T-helper 2 cell (primary cell): Measurements from ENCODE around the gene GOLM1.

Experiments used
- DNase-seq, 5 experiments: peaks; one replicate each; pipeline versions ENCODE4 v3.0.0 to v3.0.0-alpha.2; 2012 to 2022

Gene GOLM1

DNA sequence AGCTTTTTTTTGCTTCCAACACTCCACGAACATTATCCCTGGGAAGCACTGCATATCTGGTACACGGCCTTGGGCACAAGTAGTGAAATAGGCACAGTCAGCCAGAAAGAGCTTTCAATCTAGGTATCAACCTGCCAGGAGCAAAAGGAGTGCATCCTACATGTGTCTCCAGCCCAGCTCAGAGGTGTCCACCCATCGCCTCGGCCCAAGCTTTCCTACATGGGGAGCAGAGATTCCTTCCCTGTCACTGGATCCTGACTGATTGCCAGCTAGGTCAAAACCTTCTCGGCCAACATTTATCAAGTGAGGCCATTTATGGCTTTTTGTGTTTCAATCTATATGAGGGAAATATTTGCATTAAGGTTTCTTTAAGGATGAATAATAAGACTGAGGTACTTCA lies 55.8 kb downstream of the GOLM1 start:
- DNase-seq = no peak

DNA sequence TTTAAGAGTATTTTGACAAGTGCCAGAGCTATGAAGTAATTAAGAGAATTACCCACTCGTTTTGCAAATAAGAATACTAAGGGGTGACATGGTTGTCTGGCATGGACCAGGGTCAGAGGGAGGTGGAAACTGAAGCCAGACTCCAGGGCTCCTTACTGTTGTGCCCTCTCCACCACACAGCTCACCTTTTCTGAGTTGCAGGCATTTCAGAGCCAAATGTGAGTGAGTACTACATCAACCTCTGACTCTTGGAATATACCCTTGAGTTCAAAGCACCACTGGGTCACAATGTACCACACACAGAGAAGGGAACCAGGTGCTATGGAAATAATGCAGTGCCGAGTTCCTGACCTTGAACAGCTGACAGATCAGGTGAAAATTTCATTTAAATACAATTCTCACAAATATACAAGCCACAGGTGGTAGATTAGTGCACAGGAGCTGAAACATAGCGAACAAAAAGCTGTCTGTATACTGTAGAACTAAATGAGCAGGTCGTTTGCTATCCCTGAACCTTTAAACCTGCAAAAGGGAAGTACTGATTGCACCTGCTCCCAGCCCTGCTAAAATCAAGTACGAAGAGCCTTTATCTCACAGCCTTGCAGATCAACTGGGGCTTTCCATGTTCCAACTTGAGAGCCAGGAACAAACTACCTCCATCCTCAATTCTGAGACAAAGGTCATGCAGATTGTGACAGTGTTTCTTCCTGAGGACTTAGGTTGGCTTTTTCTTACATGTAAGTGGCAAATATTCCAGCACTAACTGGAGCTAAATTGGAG lies 57.0 kb downstream of the GOLM1 start:
- DNase-seq = no peak

- DNase-seq = no peak
These were observed 58.0 kb downstream of the GOLM1 start for GRCh38 chr9:86041311-86041741.

- DNase-seq = no peak
These were observed 58.5 kb downstream of the GOLM1 start for GRCh38 chr9:86040861-86041155.

GRCh38 chr9:86039991-86040860 lies 59.1 kb downstream of the GOLM1 start:
- no peak for DNase-seq

DNA sequence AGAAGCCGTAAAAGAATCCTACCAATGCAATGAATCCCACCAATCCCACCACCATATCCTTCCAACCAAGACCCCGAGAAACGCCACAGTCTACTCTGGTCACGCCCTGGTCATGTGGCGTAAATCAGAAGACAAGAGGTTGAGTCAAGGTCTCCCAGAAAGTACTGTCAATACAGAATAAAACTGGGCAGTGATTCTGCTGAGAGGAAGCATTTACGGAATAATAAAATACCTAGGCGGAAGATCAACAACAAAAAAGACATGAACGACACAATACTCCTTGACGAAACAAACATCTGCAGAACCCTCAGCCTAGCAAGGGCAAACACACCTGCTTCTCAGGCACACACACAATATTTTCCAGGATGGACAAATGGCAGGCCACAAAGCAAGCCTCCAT lies 62.8 kb downstream of the GOLM1 start:
- DNase-seq = no peak

GRCh38 chr9:86035827-86036440 lies 63.4 kb downstream of the GOLM1 start:
- no peak for DNase-seq

- DNase-seq = peak in 1 of 5 experiments; percentile 30
These were observed 64.3 kb downstream of the GOLM1 start for GRCh38 chr9:86034863-86035734.

- no peak for DNase-seq
These were observed 71.6 kb downstream of the GOLM1 start for GRCh38 chr9:86027767-86028166.

GRCh38 chr9:86022687-86023266 lies 76.6 kb downstream of the GOLM1 start:
- DNase-seq = peak in 1 of 5 experiments; percentile 91

- no peak for DNase-seq
These were observed 78.2 kb downstream of the GOLM1 start for GRCh38 chr9:86021166-86021565.

DNA sequence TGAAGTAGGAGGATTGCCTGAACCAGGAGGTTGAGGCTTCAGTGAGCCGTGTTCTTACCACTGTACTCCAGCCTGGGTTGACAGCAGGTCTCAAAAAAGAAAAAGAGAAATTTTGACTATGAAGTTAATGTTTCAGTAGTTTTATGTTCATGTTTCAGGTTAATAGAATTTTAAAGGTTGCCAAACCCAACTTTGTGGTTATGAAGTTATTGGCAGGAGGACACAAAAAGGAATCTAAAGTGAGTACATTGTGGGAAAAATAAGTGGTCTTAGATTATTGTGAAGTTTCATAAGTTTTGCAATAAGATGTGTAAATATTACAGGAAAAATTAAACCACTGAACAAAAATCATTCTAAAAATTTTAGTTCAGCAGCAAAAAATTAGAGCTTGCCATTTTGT lies 78.6 kb downstream of the GOLM1 start:
- no peak for DNase-seq

DNA sequence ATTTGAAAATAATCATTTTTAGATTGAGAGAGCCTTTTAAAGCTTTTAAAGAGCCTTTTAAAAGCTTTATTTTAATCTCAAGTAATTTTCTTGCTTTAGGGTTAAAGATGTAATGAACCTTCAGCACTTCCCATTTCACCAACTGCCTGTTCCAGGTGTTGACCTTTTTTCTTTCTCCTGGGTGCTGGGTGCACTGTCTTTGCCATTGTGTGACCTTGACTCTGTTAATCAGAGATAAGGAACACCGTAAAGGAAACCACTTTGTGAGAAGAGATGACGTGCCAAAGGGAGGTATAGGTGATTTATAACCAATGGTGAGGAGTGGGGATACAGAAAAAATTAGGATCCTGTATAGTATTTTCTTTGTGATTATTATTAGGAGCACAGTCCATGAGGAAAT lies 90.2 kb downstream of the GOLM1 start:
- DNase-seq = no peak

DNA sequence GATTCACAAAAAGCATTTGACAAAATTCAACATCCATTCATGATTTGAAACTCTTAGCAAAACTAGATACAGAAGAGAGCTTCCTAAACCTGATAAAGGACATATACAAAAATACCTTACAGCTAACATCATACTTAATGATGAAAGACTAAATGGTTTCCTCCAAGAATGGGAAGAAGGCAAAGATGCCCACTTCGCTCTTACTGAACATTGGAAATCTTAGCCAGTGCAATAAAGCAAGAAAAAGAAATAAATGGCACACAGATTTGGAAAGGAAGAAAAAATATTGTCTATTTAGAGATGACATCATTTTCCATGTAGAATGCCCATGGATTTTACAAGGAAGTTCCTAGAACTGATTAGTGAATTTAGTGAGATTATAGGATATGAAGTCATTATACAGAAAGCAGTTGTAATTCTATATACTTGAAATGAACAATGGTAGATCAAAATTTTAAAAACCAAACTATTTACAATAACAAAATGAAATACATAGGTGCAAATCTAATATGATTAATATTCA lies 94.0 kb downstream of the GOLM1 start:
- DNase-seq = no peak

- DNase-seq = no peak
These were observed 103.8 kb downstream of the GOLM1 start for GRCh38 chr9:85995599-85995998.

- DNase-seq = no peak
These were observed 104.3 kb downstream of the GOLM1 start for GRCh38 chr9:85995097-85995496.

- DNase-seq = no peak
These were observed 105.2 kb downstream of the GOLM1 start for GRCh38 chr9:85994191-85994590.

GRCh38 chr9:85987236-85987635 lies 112.1 kb downstream of the GOLM1 start:
- no peak for DNase-seq

DNA sequence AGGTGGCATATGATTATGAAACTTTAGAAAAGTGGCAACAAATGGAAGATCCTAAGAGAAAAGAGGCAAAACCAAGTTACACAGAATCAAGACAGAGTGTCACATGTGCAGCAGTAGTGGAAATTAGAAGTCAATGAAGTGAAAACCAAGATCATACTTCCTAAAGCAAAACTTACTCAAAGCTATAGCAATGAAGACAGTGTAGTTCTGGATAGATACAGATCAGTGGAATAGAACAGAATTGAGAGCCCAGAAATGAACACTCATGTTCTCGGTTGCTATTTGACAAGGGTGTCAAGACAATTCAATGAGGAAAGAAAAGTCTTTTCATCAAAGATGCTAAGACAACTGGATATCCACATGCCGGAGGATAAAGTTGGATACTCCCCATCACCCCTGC lies 114.9 kb downstream of the GOLM1 start:
- no peak for DNase-seq

DNA sequence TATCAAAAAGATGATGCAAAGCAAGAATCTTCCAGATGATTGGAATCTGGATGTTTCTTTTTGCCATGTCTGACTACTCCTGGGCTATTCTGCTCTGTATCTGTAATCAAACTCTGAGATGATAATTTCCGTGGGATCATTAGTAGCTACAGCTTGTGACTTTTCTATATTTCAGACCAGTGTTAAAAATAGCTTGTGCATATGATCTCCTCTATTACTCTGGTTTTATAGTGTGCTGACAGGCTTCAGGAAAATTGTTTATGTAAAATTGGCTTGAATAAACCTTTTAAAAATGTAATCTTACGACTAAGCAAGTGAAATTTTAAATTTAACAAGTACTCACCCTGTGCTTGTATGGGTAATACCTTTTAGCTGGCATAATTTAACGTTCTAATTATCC lies 118.0 kb downstream of the GOLM1 start:
- no peak for DNase-seq

DNA sequence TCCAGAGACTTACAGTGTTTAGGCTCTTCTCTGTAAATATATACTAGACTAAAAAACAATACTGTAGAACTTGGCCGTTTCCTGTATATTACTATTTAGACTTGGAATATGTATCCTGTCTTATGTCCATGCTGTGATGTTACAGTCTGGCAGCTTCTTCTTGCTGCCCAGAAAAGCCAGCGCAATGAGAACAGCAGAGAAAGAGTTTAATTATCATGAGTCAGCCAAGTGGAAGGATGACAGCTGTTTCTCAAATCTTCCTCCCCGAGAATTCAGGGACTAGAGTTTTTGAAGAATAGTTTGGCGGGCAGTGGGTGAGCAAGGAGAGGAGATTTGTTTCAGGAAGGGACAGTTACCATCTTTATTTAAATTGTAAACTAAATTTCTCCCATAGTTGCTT lies 120.9 kb downstream of the GOLM1 start:
- no peak for DNase-seq
